Germinal center (tissue), 1 donor: ENCODE results near the gene RIN3.
"Not testable (repeated sequence)": the region's sequence is repeated elsewhere in the genome, so short reads cannot be mapped to it uniquely, and the experiment has no call there.

Source experiments
- DNase-seq: peaks from one replicate; pipeline ENCODE4 v3.0.0; 2012; ENCODE audit warnings: mixed read lengths, low spot score

The RIN3 gene

GRCh38 chr14:92665661-92666110 lies 152.1 kb downstream of the RIN3 start:
- no peak for DNase-seq

- no peak for DNase-seq
These were observed 152.7 kb downstream of the RIN3 start for GRCh38 chr14:92666251-92666650.

GRCh38 chr14:92668276-92668973 lies 154.8 kb downstream of the RIN3 start:
- no peak for DNase-seq

- peak; percentile 48 for DNase-seq
These were observed 156.6 kb downstream of the RIN3 start for GRCh38 chr14:92670160-92670559.

- DNase-seq, result no peak
These were observed 157.2 kb downstream of the RIN3 start for GRCh38 chr14:92670643-92671366.

GRCh38 chr14:92673601-92674150 lies 160.1 kb downstream of the RIN3 start:
- no peak for DNase-seq

GRCh38 chr14:92675421-92675820 lies 161.8 kb downstream of the RIN3 start:
- no peak for DNase-seq

- DNase-seq, result no peak
These were observed 162.4 kb downstream of the RIN3 start for GRCh38 chr14:92675976-92676375.

GRCh38 chr14:92676403-92677086 lies 163.0 kb downstream of the RIN3 start:
- no peak for DNase-seq

- DNase-seq, result peak; percentile 87
These were observed 163.6 kb downstream of the RIN3 start for GRCh38 chr14:92677087-92677668.

- no peak for DNase-seq
These were observed 164.4 kb downstream of the RIN3 start for GRCh38 chr14:92677955-92678354.

- DNase-seq, result no peak
These were observed 165.2 kb downstream of the RIN3 start for GRCh38 chr14:92678766-92679165.

GRCh38 chr14:92679246-92679645 lies 165.7 kb downstream of the RIN3 start:
- DNase-seq, result no peak

GRCh38 chr14:92680330-92680729 lies 166.7 kb downstream of the RIN3 start:
- DNase-seq, result not testable (repeated sequence)

- peak; percentile 82 for DNase-seq
These were observed 167.4 kb downstream of the RIN3 start for GRCh38 chr14:92680781-92681650.

- DNase-seq, result no peak
These were observed 169.5 kb downstream of the RIN3 start for GRCh38 chr14:92683041-92683440.

- DNase-seq, result no peak
These were observed 171.4 kb downstream of the RIN3 start for GRCh38 chr14:92684801-92685560.

GRCh38 chr14:92685784-92686355 lies 172.3 kb downstream of the RIN3 start:
- DNase-seq, result no peak

- DNase-seq, result no peak
These were observed 172.9 kb downstream of the RIN3 start for GRCh38 chr14:92686411-92686899.

- peak; percentile 75 for DNase-seq
These were observed 173.4 kb downstream of the RIN3 start for GRCh38 chr14:92686900-92687427.
